HCEC 1CT (cell line): Measurements from ENCODE around the gene FMO3.

Source experiments
- DNase-seq: peaks from one replicate; pipeline ENCODE4 v3.0.0-alpha.2; 2017

The FMO3 gene

GRCh38 chr1:171160639-171161354, 70.1 kb downstream of the FMO3 start:
- no peak for DNase-seq

GRCh38 chr1:171161431-171161830, 70.7 kb downstream of the FMO3 start:
- DNase-seq: no peak

- DNase-seq: no peak
These were observed 75.7 kb downstream of the FMO3 start for GRCh38 chr1:171166361-171166760.
